Suprapubic skin (tissue), 4 donors: ENCODE data around the gene SEMA3A. TPM values are rescaled to one million over a fixed set of nuclear protein-coding genes. Genes with fewer than 3 reads are reported as not detected.

Experiments
- DNase-seq, 2 donors: peaks; one replicate each; pipeline ENCODE4 v3.0.0-alpha.2; 2019; ENCODE audit warnings: low spot score in 2 of 2
- H3K27ac ChIP-seq: fragments of 200-600 bp; sonication (generic); one replicate; pipeline ENCODE4 v1.5.1; 2019
- H3K27me3 ChIP-seq: fragments of 200-600 bp; sonication (generic); one replicate; pipeline ENCODE4 v1.5.1; 2019
- H3K36me3 ChIP-seq: fragments of 200-600 bp; sonication (generic); one replicate; pipeline ENCODE4 v1.5.1; 2019
- H3K4me1 ChIP-seq: fragments of 200-600 bp; sonication (generic); one replicate; pipeline ENCODE4 v1.5.1; 2019
- H3K4me3 ChIP-seq: fragments of 200-600 bp; sonication (generic); one replicate; pipeline ENCODE4 v1.5.1; 2019; ENCODE audit warnings: mild to moderate bottlenecking
- H3K9me3 ChIP-seq: fragments of 200-600 bp; sonication (generic); one replicate; pipeline ENCODE4 v1.5.1; 2019
- EP300 ChIP-seq: sonication (generic); formaldehyde crosslinking; IDR thresholded peaks from one replicate; pipeline ENCODE4 v1.6.1; 2017; ENCODE audit warnings: antibody characterized with exemption
- POLR2A ChIP-seq, 2 donors: fragments of 450-650 bp; IDR thresholded peaks; one replicate each; pipeline ENCODE4 v1.6.1; 2017; ENCODE audit warnings: antibody characterized with exemption in 2 of 2, mild to moderate bottlenecking in 2 of 2, moderate library complexity in 2 of 2
- POLR2AphosphoS5 ChIP-seq, 3 donors: sonication (generic); formaldehyde crosslinking; IDR thresholded peaks; one replicate each; pipeline ENCODE4 v1.6.1; 2017; ENCODE audit warnings: antibody characterized with exemption in 3 of 3
- WGBS: methylation state at CpG from one replicate; pipeline ENCODE4 v1.1.5; 2018; 5-methylcytosine and 5-hydroxymethylcytosine counted together
- total RNA-seq, 4 donors: library from RNA; depleted of rRNA; stranded (reverse); fragments of >200 nt; gene quantifications; one replicate each; pipeline ENCODE4 v1.1.0, GENCODE V29; 2016
- TF ChIP-seq, protein P1 (sequence below), 2 donors: fragments of 200-600 bp in 1 of 2; fragments of 450-650 bp in 1 of 2; sonication (generic) in 1 of 2; IDR thresholded peaks; one replicate each; pipeline ENCODE4 v1.5.1; 2016 to 2019; ENCODE audit warnings: antibody characterized with exemption in 2 of 2, mild to moderate bottlenecking in 1 of 2, moderate library complexity in 1 of 2

Gene SEMA3A
- total RNA-seq, 4 donors from 2014 or later = 1.1 to 7.3 (median 3.2) TPM

DNA sequence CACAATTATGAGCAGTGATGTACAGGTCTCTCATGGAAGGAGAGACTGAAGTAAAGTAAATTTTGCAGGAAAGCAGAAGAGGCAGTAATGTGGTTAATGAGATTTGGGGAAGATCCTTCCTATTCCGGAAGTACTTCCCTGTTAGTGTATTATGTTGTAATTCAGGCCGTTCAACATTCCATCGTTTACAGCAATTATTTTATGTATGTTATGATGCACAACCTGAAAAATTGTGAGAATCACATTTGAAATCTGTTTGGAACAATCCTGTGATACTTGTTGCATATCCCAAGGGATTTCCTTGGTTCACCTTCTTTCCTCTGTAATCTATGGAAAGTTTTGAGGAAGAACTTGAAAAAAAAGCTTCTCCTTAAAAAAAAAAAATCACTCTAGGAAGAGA is 247.8 kb downstream of the SEMA3A start:
- 68% methylated on average over 3 of the region's 3 CpGs for WGBS
- H3K9me3 ChIP-seq = no peaks in the 10 kb centered on the region
- TF ChIP-seq, protein P1, sequence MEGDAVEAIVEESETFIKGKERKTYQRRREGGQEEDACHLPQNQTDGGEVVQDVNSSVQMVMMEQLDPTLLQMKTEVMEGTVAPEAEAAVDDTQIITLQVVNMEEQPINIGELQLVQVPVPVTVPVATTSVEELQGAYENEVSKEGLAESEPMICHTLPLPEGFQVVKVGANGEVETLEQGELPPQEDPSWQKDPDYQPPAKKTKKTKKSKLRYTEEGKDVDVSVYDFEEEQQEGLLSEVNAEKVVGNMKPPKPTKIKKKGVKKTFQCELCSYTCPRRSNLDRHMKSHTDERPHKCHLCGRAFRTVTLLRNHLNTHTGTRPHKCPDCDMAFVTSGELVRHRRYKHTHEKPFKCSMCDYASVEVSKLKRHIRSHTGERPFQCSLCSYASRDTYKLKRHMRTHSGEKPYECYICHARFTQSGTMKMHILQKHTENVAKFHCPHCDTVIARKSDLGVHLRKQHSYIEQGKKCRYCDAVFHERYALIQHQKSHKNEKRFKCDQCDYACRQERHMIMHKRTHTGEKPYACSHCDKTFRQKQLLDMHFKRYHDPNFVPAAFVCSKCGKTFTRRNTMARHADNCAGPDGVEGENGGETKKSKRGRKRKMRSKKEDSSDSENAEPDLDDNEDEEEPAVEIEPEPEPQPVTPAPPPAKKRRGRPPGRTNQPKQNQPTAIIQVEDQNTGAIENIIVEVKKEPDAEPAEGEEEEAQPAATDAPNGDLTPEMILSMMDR (IDR thresholded peaks at IDR 0.05) = no peak
- no peak for TF ChIP-seq POLR2AphosphoS5 (IDR thresholded peaks at IDR 0.05)
- no peak for TF ChIP-seq POLR2A (IDR thresholded peaks at IDR 0.05)
- no peak for TF ChIP-seq EP300
- no peak overlapping the region for H3K27ac ChIP-seq
- DNase-seq = no peak
- no peaks in the 10 kb centered on the region for H3K36me3 ChIP-seq
- H3K27me3 ChIP-seq = no peaks in the 10 kb centered on the region
- no peak overlapping the region for H3K4me3 ChIP-seq
- no peaks in the 10 kb centered on the region for H3K4me1 ChIP-seq

DNA sequence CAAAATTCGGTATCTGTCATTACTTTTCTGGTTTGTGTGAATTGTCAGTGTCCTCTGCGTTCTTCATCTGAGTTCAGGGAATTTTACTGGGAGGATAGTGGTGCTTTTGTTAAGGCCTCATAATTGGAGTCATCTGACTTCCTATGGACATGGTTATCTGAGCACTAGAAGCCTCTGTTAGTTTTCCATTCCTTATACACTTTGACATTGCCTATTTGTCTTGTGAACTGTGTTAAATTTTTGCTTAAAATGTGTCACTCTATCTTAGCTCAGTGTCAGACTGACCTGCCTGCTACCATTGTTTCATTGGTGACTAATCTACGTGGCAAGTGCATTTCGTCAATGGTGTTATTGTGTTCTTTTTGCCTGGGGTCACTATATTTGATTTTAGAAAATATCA is 253.3 kb downstream of the SEMA3A start:
- DNase-seq = no peak
- Histone ChIP-seq H3K36me3 (no peaks in the 10 kb centered on the region), H3K9me3 (no peaks in the 10 kb centered on the region), H3K27me3 (no peaks in the 10 kb centered on the region), H3K4me3 (no peak overlapping the region), H3K27ac (no peak overlapping the region), H3K4me1 (no peaks in the 10 kb centered on the region)
- 85% methylated on average over 4 of the region's 4 CpGs for WGBS
- no peak for TF ChIP-seq EP300

DNA sequence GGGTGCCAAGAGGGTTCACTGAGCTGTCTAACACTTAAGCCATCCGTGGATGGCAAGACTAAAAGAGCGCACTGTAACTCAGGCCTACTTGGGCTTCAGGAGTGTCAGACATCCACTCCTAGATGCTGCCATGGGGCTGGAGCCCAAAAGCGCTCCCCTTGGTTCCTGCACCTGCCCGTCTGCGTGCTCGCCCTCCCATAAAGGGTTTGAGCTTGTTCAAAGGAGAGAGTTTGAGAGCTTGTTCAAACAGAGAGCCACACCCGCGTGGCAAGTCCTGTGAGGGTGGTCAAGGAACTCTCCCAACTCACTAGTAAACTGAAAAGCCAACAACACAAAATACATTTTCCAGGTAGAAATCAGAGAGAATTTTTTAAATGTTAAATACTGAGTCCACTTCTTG is 256.7 kb downstream of the SEMA3A start:
- DNase-seq = no peak
- no peaks in the 10 kb centered on the region for H3K36me3 ChIP-seq
- H3K27me3 ChIP-seq = no peaks in the 10 kb centered on the region
- 83% methylated on average over 8 of the region's 8 CpGs for WGBS
- H3K4me1 ChIP-seq = no peaks in the 10 kb centered on the region
- H3K27ac ChIP-seq = no peak overlapping the region
- no peak overlapping the region for H3K4me3 ChIP-seq
- no peak for TF ChIP-seq POLR2A (IDR thresholded peaks at IDR 0.05)
- TF ChIP-seq, protein P1 (IDR thresholded peaks at IDR 0.05) = no peak
- TF ChIP-seq EP300 = no peak
- no peak for TF ChIP-seq POLR2AphosphoS5 (IDR thresholded peaks at IDR 0.05)
- H3K9me3 ChIP-seq = no peaks in the 10 kb centered on the region

DNA sequence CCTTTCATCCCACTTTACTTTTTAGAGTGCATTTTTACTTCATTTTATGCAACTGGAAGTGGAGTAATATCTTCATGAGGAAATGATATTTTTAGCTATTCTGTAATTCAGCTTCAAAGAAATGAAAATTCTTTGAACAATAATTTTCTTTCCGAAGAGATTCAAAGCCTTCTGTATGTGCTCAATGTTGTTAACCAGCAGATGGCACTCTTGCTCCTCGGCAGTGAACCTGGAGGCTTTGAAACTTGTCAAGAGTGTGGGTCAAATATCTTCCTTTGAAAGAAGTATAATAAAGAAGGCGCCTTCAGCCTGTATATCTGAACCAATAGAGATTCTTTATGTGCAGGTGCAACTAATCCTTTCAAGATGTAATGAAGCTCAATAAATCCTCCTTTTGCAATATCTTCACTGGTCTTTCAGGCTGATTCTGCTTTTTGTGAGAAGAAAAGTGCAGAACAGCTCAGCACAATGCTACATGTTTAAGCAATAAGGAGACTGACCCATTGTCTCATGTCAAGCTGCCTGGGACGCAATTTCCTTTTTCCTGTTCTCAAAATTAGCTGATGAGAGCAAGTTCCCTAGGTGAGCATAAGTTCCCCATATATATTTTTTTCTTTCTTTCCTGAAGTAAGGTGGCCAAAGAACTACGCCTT is 258.4 kb downstream of the SEMA3A start:
- Histone ChIP-seq H3K4me3 (no peak overlapping the region), H3K36me3 (no peaks in the 10 kb centered on the region), H3K27ac (no peak overlapping the region), H3K4me1 (no peaks in the 10 kb centered on the region), H3K27me3 (no peaks in the 10 kb centered on the region), H3K9me3 (no peaks in the 10 kb centered on the region)
- TF ChIP-seq EP300 = no peak
- TF ChIP-seq, protein P1 (IDR thresholded peaks at IDR 0.05) = peak; percentile 36 to 82
- 27% methylated on average over 5 of the region's 5 CpGs for WGBS
- DNase-seq = peak in 1 of 2 donors; percentile 43

DNA sequence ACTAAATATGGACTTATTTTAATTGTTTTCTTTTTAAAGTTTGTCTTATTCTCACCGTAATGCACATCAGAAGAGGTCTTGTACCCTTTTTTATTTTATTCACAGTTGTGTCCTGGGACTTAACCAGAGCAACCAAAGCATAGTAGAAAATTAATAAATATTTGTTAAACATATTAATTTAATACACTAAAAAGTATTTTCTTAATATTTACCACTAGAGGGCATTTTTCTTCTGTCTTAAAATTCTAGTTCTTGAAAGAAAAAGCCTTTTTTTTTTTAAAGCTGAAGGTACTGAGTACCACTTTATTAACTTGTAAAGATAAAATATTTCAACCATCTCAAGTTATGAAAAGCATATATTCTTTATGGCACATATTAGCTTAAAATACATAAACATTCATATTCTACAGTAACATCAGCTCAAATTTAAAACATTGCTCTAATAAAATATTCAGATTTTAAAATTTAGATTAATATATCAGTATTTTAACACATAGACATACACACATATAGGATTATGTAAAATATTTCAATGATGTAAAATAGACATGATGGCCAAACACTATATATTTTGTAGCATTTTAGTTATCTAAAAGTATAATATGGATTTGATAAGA is 260.4 kb downstream of the SEMA3A start:
- WGBS = 82% methylated on average over 1 of the region's 1 CpG
- no peaks in the 10 kb centered on the region for H3K4me1 ChIP-seq
- TF ChIP-seq, protein P1 (IDR thresholded peaks at IDR 0.05) = no peak
- TF ChIP-seq POLR2A (IDR thresholded peaks at IDR 0.05) = no peak
- no peaks in the 10 kb centered on the region for H3K9me3 ChIP-seq
- no peaks in the 10 kb centered on the region for H3K36me3 ChIP-seq
- no peak overlapping the region for H3K4me3 ChIP-seq
- no peak for DNase-seq
- H3K27me3 ChIP-seq = no peaks in the 10 kb centered on the region
- no peak overlapping the region for H3K27ac ChIP-seq

DNA sequence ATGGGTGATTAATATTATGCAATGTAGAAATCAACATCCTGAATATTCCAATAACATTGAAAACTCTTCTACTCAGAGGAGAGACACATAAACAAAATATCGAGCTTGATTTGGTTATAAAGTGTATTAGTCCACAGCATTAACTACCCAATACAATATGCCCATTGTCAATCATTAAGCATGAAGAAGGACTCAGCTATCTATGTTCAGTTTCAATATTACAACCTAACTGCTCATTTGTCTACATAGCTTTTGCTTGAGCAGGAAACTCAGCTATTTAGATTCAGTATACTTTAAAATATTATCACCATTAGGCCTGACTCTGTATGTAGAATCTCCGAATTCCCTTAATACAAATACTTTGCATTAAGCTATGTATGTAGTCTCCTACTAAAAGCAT is 262.6 kb downstream of the SEMA3A start:
- 89% methylated on average over 2 of the region's 2 CpGs for WGBS
- no peaks in the 10 kb centered on the region for H3K27me3 ChIP-seq

More for the DNA sequence above, 262.6 kb downstream of the SEMA3A start:
- H3K27ac ChIP-seq = no peak overlapping the region
- TF ChIP-seq, protein P1 (IDR thresholded peaks at IDR 0.05) = no peak
- TF ChIP-seq POLR2AphosphoS5 (IDR thresholded peaks at IDR 0.05) = no peak
- TF ChIP-seq EP300 = no peak
- no peak overlapping the region for H3K4me3 ChIP-seq
- DNase-seq = no peak
- no peaks in the 10 kb centered on the region for H3K36me3 ChIP-seq
- no peaks in the 10 kb centered on the region for H3K4me1 ChIP-seq
- H3K9me3 ChIP-seq = no peaks in the 10 kb centered on the region
